DND-41 (cell line): ENCODE data around the gene IPO11.

Source experiments
- CTCF ChIP-seq: IDR thresholded peaks from 2 replicates; pipeline ENCODE4 v1.5.1; 2012; ENCODE audit warnings: borderline replicate concordance, low read length, moderate library complexity, mild to moderate bottlenecking; ENCODE audit not compliant: poor library complexity, severe bottlenecking; ENCODE audit errors: extremely low read depth
- EZH2 ChIP-seq: IDR thresholded peaks from 3 replicates; pipeline ENCODE4 v1.6.1; 2012; ENCODE audit warnings: borderline replicate concordance, low read depth, mild to moderate bottlenecking, moderate library complexity, low read length, inconsistent platforms; ENCODE audit not compliant: severe bottlenecking

- TF ChIP-seq CTCF (no peak), EZH2 (no peak)
Measured at GRCh38 chr5:62589504-62589903, 176.9 kb downstream of the IPO11 start.
